ENCODE measurements around the gene AUTS2.

DNA sequence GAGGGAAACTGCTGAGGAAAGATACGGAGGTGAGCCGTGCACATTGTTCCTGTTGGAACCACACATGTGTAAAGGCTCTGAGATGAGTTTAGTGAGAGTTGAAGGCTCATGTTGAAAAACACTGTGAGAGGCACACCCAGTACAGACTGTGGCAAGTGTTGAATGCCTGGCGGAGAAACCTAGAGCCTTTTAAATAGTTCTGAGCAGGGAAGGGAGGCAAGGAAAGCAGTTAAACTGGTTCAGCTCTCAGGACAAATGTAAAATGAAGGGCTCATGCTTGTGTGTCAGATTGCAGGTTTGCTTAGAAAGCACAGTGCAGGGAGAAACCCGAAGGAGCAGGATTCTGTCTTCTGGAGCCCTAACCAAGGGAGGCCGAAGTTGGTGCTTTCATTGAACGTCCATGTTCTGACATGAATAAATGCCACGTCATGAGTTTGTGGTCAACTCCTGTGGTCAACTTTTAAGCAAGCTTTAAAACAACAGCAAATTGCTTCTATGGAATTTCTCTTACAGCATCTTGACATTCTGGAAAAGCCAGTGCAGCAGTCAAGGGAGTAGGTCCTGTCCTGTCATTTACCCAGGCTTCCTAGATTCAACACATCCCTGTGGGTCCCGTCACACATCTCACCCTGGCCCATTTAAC is 882.8 kb downstream of the AUTS2 start:
- TF ChIP-seq SUZ12 (IDR thresholded peaks at IDR 0.05) (no peak), SP1 (IDR thresholded peaks at IDR 0.05) (no peak)
